Heart right ventricle (tissue), 16 donors: ENCODE results near the gene GRIK4. TPM values are rescaled to one million over a fixed set of nuclear protein-coding genes. Genes with fewer than 3 reads are reported as not detected.
"Not testable (repeated sequence)": the region's sequence is repeated elsewhere in the genome, so short reads cannot be mapped to it uniquely, and the experiment has no call there.

Experiments used
- ATAC-seq, 8 donors: fragments of 200-7000 bp; cut with Tn5 transposase; one replicate each; pipeline ENCODE4 v1.9.1; 2020; ENCODE audit warnings: mild to moderate bottlenecking in 8 of 8, moderate library complexity in 8 of 8, moderate number of reproducible peaks in 1 of 8
- DNase-seq, 2 donors: peaks; one replicate each; pipeline ENCODE4 v3.0.0-alpha.2; 2020
- H3K27ac ChIP-seq, 10 donors: fragments of 200-600 bp; sonication (generic) in 2 of 10; one replicate each; pipeline versions ENCODE4 v1.5.0 to v1.8.0; 2020 to 2022; ENCODE audit warnings: mild to moderate bottlenecking in 3 of 10
- H3K27me3 ChIP-seq, 7 donors: fragments of 200-600 bp; one replicate each; pipeline ENCODE4 v1.8.0; 2021 to 2022; ENCODE audit warnings: mild to moderate bottlenecking in 2 of 7
- H3K36me3 ChIP-seq, 9 donors: fragments of 200-600 bp; sonication (generic) in 1 of 9; one replicate each; pipeline versions ENCODE4 v1.5.0 to v1.8.0; 2020 to 2022; ENCODE audit warnings: mild to moderate bottlenecking in 2 of 9
- H3K4me1 ChIP-seq, 9 donors: fragments of 200-600 bp; sonication (generic) in 1 of 9; one replicate each; pipeline versions ENCODE4 v1.5.0 to v1.8.0; 2020 to 2022; ENCODE audit warnings: mild to moderate bottlenecking in 4 of 9
- H3K4me3 ChIP-seq, 10 donors: fragments of 200-600 bp; sonication (generic) in 2 of 10; one replicate each; pipeline versions ENCODE4 v1.5.0 to v1.8.0; 2020 to 2022; ENCODE audit warnings: mild to moderate bottlenecking in 7 of 10, moderate library complexity in 2 of 10
- H3K9me3 ChIP-seq, 11 donors: fragments of 200-600 bp in 10 of 11; sonication (generic) in 2 of 11; one replicate each; pipeline versions ENCODE4 v1.5.0 to v1.8.0; 2013 to 2022; ENCODE audit warnings: mild to moderate bottlenecking in 2 of 11, control low read depth in 1 of 11, moderate library complexity in 1 of 11
- WGBS, 2 donors: extraction: QIAGEN DNeasy Blood & Tissue Kit; methylation state at CpG; one replicate each; pipeline ENCODE4 v1.1.7; 2013; ENCODE audit warnings: inconsistent platforms in 1 of 2; 5-methylcytosine and 5-hydroxymethylcytosine counted together
- intact Hi-C, 10 donors: fragments of 100-400 bp; cut with DNase I; formaldehyde crosslinking; loops; one replicate each; pipeline versions ENCODE4 v1.11.1 to v1.14.2; 2022
- polyA plus RNA-seq, 2 donors: library from polyadenylated mRNA; stranded (reverse); fragments of 200-250 nt; gene quantifications; one replicate each; pipeline ENCODE4 v1.2.3, GENCODE V29; 2013
- total RNA-seq, 10 donors: library from RNA; stranded (reverse); fragmentation: NEBNext Ultra II Directional in 3 of 10; extraction: Animal tissue kit (Norgen Biotek cat#: 25700) in 3 of 10; gene quantifications; one replicate each; pipeline versions ENCODE4 v1.2.1 to v1.2.4, GENCODE V29; 2021 to 2023
- TF ChIP-seq, protein P1 (sequence below), 9 donors: fragments of 200-600 bp; sonication (generic) in 2 of 9; IDR thresholded peaks; one replicate each; pipeline versions ENCODE4 v1.5.0 to v1.8.0; 2021 to 2022; ENCODE audit warnings: antibody characterized with exemption in 9 of 9, mild to moderate bottlenecking in 5 of 9, moderate library complexity in 1 of 9
- donor health status: Arrhythmogenic right ventricular cardiomyopathy.
- donor health status: ischemic (EF 13 %, LVEDD 7.1; RV severe dilation, severe dysfunction).
- donor health status: healthy with polysubstance abuse.
- donor health status: DM: no; HTN: yes; CAD: no.
- donor health status: DM: no; HTN: no; CAD: no.
- donor health status: ischemic (EF 25% LVEDD 6.9; RV normal size, moderate dysfunction).
- donor health status: ischemic (EF 25% LVEDD 5.7; RV mildly dilated, moderate dysfunction).
- donor health status: healthy.
- donor health status: DM: yes; HTN: yes; CAD: no.
- donor health status: Ischemic cardiomyopathy.
- donor health status: ischemic (EF 35%, LVEDD 5.7; RV mildly dilated, moderate dysfunction).
- donor health status: nonischemic (EF 11% LVEDD 7.7; RV severe dilation, severe dysfunction).
- donor health status: DM: yes; HTN: yes; CAD: no.
- donor health status: PGD.
- donor health status: ischemic (EF 29% LVEDD 5.4; RV normal size, mild dysfunction).
- donor health status: nonischemic (EF 23%, LVEDD 6.1; RV moderate dilation, normal function).

Gene GRIK4
- total and polyA plus RNA-seq, 12 donors: 0.01 to 0.85 (median 0.37) TPM; not detected in 6

GRCh38 chr11:120785576-120785975 is 274.0 kb downstream of the GRIK4 start:
- no peak for ATAC-seq
- Histone ChIP-seq H3K36me3 (no peaks in the 10 kb centered on the region), H3K9me3 (no peaks in the 10 kb centered on the region), H3K27me3 (peaks cover 0 to 70% (median 43%) of the 10 kb centered on the region in 7 donors), H3K4me3 (no peak overlapping the region), H3K27ac (no peak overlapping the region), H3K4me1 (no peaks in the 10 kb centered on the region)
- intact Hi-C loops: no loop called here
- TF ChIP-seq, protein P1, sequence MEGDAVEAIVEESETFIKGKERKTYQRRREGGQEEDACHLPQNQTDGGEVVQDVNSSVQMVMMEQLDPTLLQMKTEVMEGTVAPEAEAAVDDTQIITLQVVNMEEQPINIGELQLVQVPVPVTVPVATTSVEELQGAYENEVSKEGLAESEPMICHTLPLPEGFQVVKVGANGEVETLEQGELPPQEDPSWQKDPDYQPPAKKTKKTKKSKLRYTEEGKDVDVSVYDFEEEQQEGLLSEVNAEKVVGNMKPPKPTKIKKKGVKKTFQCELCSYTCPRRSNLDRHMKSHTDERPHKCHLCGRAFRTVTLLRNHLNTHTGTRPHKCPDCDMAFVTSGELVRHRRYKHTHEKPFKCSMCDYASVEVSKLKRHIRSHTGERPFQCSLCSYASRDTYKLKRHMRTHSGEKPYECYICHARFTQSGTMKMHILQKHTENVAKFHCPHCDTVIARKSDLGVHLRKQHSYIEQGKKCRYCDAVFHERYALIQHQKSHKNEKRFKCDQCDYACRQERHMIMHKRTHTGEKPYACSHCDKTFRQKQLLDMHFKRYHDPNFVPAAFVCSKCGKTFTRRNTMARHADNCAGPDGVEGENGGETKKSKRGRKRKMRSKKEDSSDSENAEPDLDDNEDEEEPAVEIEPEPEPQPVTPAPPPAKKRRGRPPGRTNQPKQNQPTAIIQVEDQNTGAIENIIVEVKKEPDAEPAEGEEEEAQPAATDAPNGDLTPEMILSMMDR (IDR thresholded peaks at IDR 0.05): no peak
- DNase-seq: no peak
- WGBS, 2 donors: 78% methylated on average over 9 of the region's 9 CpGs

GRCh38 chr11:120786206-120786735 is 274.7 kb downstream of the GRIK4 start:
- H3K9me3 ChIP-seq: peaks cover 0 to 4% (median 0%) of the 10 kb centered on the region in 11 donors
- no peaks in the 10 kb centered on the region for H3K36me3 ChIP-seq
- 83 to 92% methylated on average over 4 of the region's 4 CpGs for WGBS, 2 donors
- TF ChIP-seq, protein P1 (IDR thresholded peaks at IDR 0.05): no peak
- H3K27me3 ChIP-seq: peaks cover 0 to 69% (median 44%) of the 10 kb centered on the region in 7 donors
- no peak for ATAC-seq
- no peaks in the 10 kb centered on the region for H3K4me1 ChIP-seq
- no peak overlapping the region for H3K4me3 ChIP-seq
- intact Hi-C loops: no loop called here
- H3K27ac ChIP-seq: no peak overlapping the region
- no peak for DNase-seq

GRCh38 chr11:120787224-120787623 is 275.7 kb downstream of the GRIK4 start:
- Histone ChIP-seq H3K9me3 (peaks cover 0 to 12% (median 0%) of the 10 kb centered on the region in 11 donors), H3K27me3 (peaks cover 0 to 69% (median 48%) of the 10 kb centered on the region in 7 donors)
- H3K36me3 ChIP-seq, H3K27ac ChIP-seq, H3K4me3 ChIP-seq, DNase-seq, intact Hi-C loops, H3K4me1 ChIP-seq, ATAC-seq: not testable (repeated sequence)
- WGBS, 2 donors: 78 to 89% methylated on average over 9 of the region's 9 CpGs

- DNase-seq: no peak
- no peak for ATAC-seq
- H3K36me3 ChIP-seq: no peaks in the 10 kb centered on the region
- TF ChIP-seq, protein P1 (IDR thresholded peaks at IDR 0.05): no peak
- no peaks in the 10 kb centered on the region for H3K4me1 ChIP-seq
- H3K4me3 ChIP-seq: no peak overlapping the region
- intact Hi-C loops: no loop called here
- H3K27me3 ChIP-seq: peaks cover 0 to 74% (median 58%) of the 10 kb centered on the region in 7 donors
- H3K9me3 ChIP-seq: peaks cover 0 to 12% (median 0%) of the 10 kb centered on the region in 11 donors
- no peak overlapping the region for H3K27ac ChIP-seq
- 66 to 67% methylated on average over 9 of the region's 9 CpGs for WGBS, 2 donors
Measured at GRCh38 chr11:120789391-120789790, 277.8 kb downstream of the GRIK4 start.

DNA sequence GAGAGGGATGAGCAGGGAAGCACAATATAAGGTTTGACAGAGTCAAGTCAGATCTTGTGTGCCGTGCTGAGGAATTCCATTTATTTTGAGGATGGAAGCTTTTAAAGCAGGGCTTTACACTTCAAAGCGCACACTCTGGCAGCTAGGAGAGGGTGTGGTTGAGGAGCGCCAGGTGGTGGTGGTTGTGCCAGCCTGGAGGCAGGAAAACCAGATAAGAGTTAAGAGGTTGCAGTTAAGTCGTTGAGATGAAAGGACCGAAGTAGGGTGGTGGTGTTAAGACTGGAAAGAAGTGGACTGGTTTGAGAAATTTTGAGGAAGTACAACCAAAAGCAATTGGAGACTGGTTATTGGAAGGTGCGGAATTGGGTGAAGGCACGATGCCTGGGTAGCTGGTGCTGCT is 280.8 kb downstream of the GRIK4 start:
- TF ChIP-seq, protein P1 (IDR thresholded peaks at IDR 0.05): no peak
- Histone ChIP-seq H3K36me3 (no peaks in the 10 kb centered on the region), H3K4me1 (no peaks in the 10 kb centered on the region), H3K27ac (no peak overlapping the region), H3K27me3 (peaks cover 0 to 68% (median 55%) of the 10 kb centered on the region in 7 donors), H3K9me3 (peaks cover 0 to 12% (median 0%) of the 10 kb centered on the region in 11 donors), H3K4me3 (no peak overlapping the region)
- 59 to 62% methylated on average over 7 of the region's 7 CpGs for WGBS, 2 donors
- intact Hi-C loops: no loop called here
- no peak for DNase-seq
- ATAC-seq: no peak
